Loucy (cell line): ENCODE data around the gene INHA.

Experiments used
- CTCF ChIP-seq: fragments of 200-600 bp; sonication (generic); conservative IDR thresholded peaks from 2 replicates; pipeline ENCODE4 v1.5.1; 2014; ENCODE audit warnings: mild to moderate bottlenecking, antibody characterized with exemption, low read length
- EZH2phosphoT487 ChIP-seq: fragments of 200-600 bp; IDR thresholded peaks from 2 replicates; pipeline ENCODE4 v1.6.1; 2018; ENCODE audit warnings: antibody characterized with exemption, mild to moderate bottlenecking, moderate library complexity, borderline replicate concordance

DNA sequence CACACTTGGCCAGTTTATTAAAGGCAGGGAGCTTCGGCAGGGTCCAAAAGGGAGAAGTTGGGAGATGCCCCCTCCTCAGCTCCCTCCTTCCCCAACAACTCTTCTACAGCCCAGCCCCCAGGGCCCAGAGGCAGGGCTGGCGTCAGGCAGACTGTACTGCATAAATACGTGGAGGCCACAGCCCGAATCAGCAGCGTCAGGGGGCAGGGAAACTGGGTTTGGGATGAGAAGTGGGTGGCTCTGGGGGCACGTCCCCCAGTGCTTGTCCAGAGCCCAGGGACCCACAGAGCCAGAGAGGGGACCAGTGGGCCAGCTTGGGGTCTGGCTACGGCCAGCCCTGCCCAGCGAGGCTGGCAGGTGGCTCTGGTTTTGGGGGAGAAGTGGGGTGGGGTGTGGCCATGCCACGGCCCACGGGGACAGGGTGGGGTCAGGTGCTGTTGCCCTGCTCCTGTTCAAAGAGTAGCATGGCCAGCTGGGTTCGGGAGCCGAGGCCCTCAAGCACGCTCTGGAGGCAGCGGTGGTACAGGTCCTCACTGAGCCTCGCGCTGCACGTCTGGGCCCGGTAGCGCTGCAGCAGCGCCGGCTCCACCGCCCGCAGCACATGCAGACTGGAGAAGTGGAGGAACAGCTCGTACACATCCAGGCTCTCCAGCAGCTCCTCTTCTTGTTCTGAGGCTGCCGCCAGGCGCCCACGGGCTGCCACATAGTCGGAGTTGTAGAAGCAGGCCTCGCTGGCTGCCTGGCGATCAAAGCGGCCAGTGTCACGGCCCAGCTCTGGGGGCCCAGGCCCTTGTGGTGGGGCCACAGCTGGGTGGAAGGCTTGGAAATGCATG lies 32.9 kb upstream of the INHA start:
- TF ChIP-seq CTCF (no peak), EZH2phosphoT487 (no peak)
